Measurements from ENCODE around the gene SHANK3. TPM values are rescaled to one million over a fixed set of nuclear protein-coding genes. Genes with fewer than 3 reads are reported as not detected.
A peak's percentile ranks its signal among the peaks of the same experiment; 100 is the strongest.

Gene SHANK3
- total and polyA plus RNA-seq, 2 donors (not counting 1 experiment from before 2014, with no cell fraction given), result not detected

DNA sequence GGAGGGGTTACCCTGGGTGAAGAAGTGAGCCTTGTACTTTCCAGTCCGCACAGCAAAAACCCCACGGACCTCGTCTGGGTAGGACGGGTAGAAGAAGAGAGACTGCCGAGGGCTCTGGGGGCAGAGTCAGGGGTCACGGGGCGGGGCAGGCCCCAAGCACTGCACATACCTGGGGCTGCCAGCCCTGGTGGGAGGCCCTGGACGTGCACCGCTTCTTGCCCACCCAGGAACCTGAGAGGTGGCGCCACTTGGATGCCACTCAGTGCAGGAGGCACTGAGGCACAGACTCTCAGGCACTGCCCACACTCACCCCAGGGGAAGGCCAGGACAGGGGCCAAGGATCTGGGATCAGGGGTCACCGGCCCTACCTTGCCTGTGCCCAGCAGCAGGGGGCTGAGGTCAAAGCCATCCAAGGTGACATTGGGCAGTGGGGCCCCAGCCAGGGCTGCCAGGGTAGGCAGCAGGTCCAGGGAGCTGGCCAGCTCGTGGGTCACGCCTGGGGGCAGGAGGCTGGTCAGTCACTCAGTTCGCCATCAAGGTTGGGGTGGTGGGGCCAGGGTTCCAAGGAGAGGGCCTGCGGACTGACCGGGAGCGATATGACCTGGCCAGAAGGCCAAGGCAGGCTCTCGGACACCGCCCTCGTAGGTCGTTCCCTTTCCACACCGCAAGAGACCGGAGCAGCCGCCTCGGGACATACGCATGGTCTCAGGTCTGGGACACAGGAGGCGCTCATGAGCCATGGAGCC, 46.9 kb upstream of the SHANK3 start:
- WGBS (ENCODE audit: insufficient coverage), result 94% methylated on average over 27 of the region's 27 CpGs
- no peaks in the 10 kb centered on the region for H3K36me3 ChIP-seq (replicated peaks in 1 of 2; ENCODE audit: control extremely low read depth in 1 of 2, control insufficient read depth in 1 of 2, extremely low read depth in 1 of 2, insufficient read depth in 2 of 2, low read length in 1 of 2)
- Mint-ChIP-seq H3K4me3 (no peak overlapping the region), H3K27ac (no peak overlapping the region), H3K27me3 (no peaks in the 10 kb centered on the region), H3K9me3 (ENCODE audit: insufficient read depth) (no peaks in the 10 kb centered on the region), H3K4me1 (peaks cover 37% of the 10 kb centered on the region)
- no peak overlapping the region for H3K4me3 ChIP-seq (ENCODE audit: control extremely low read depth in 1 of 5, extremely low read depth in 1 of 5, insufficient read depth in 1 of 5, low read depth in 2 of 5, low read length in 4 of 5)
- TF ChIP-seq EZH2 (IDR thresholded peaks at IDR 0.05; ENCODE audit: borderline replicate concordance, insufficient read depth, low read depth, low read length, poor library complexity, severe bottlenecking), result no peak
- TF ChIP-seq, protein P1, sequence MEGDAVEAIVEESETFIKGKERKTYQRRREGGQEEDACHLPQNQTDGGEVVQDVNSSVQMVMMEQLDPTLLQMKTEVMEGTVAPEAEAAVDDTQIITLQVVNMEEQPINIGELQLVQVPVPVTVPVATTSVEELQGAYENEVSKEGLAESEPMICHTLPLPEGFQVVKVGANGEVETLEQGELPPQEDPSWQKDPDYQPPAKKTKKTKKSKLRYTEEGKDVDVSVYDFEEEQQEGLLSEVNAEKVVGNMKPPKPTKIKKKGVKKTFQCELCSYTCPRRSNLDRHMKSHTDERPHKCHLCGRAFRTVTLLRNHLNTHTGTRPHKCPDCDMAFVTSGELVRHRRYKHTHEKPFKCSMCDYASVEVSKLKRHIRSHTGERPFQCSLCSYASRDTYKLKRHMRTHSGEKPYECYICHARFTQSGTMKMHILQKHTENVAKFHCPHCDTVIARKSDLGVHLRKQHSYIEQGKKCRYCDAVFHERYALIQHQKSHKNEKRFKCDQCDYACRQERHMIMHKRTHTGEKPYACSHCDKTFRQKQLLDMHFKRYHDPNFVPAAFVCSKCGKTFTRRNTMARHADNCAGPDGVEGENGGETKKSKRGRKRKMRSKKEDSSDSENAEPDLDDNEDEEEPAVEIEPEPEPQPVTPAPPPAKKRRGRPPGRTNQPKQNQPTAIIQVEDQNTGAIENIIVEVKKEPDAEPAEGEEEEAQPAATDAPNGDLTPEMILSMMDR (IDR thresholded peaks at IDR 0.05), result no peak
- POLR2A ChIA-PET, result no interaction called here
- H2AFZ ChIP-seq (ENCODE audit: insufficient read depth, low read depth, low read length, poor library complexity, severe bottlenecking), result no peak overlapping the region
- H3K27me3 ChIP-seq (replicated peaks in 1 of 4; ENCODE audit: control extremely low read depth in 1 of 4, control insufficient read depth in 3 of 4, insufficient read depth in 4 of 4, low read length in 3 of 4), result no peaks in the 10 kb centered on the region
- no peaks in the 10 kb centered on the region for H4K20me1 ChIP-seq (ENCODE audit: control insufficient read depth, insufficient read depth, low read length, poor library complexity, severe bottlenecking)
- intact Hi-C loops (cut with micrococcal nuclease), result no loop called here
- no peak for ATAC-seq (ENCODE audit: low read depth)
- no peak for DNase-seq
- no peaks in the 10 kb centered on the region for H3K9me3 ChIP-seq (ENCODE audit: control extremely low read depth in 1 of 3, control insufficient read depth in 2 of 3, insufficient read depth in 1 of 3, low read length in 2 of 3)
- peaks cover 7% of the 10 kb centered on the region for H3K79me2 ChIP-seq (ENCODE audit: control insufficient read depth, insufficient read depth, low read length)
- no peak overlapping the region for H3K27ac ChIP-seq (ENCODE audit: low read length in 2 of 2)
- no peak overlapping the region for H3K4me2 ChIP-seq (replicated peaks; ENCODE audit: low read depth, low read length, poor library complexity, severe bottlenecking)
- peaks cover 30 to 47% of the 10 kb centered on the region in 2 donors for H3K4me1 ChIP-seq (ENCODE audit: control insufficient read depth in 2 of 2, insufficient read depth in 2 of 2, low read length in 2 of 2)
- no peak overlapping the region for H3K9ac ChIP-seq (ENCODE audit: low read length)
- CTCF ChIA-PET, result no interaction called here

DNA sequence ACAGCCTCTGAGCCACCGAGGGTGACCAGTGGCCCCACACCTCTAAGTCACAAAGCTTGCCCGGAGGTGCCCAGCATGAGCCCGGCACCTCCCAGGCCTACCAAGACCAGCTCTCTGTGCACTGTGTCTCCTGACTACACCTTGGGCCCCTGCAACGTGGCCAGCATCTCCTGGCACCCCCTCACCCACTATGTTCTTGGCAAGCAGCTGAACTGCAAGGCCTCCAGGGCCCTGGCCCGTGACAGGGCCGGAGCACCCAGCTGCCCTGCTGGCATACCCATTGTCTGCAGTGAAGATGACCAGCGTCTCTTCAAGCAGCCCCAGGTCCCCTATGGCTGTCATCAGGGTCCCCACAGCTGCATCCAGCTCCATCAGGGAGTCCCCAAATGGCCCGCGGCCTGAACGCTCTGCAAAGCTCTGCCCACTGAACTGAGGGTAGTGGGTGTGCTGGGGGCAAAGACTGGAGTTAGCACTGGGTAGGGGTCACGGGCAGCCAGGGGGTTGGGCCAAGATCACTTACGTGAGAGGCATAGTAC, 46.2 kb upstream of the SHANK3 start:
- intact Hi-C loops (cut with micrococcal nuclease), result no loop called here

More for the DNA sequence above, 46.2 kb upstream of the SHANK3 start:
- Mint-ChIP-seq H3K27ac (peak overlapping the region; percentile 46), H3K4me1 (peaks cover 30% of the 10 kb centered on the region), H3K4me3 (peak overlapping the region; percentile 78), H3K27me3 (no peaks in the 10 kb centered on the region), H3K9me3 (ENCODE audit: insufficient read depth) (no peaks in the 10 kb centered on the region)
- peak overlapping the region in 1 of 2 donors; percentile 19 for H3K27ac ChIP-seq (ENCODE audit: low read length in 2 of 2)
- H3K27me3 ChIP-seq (replicated peaks in 1 of 4; ENCODE audit: control extremely low read depth in 1 of 4, control insufficient read depth in 3 of 4, insufficient read depth in 4 of 4, low read length in 3 of 4), result no peaks in the 10 kb centered on the region
- no peak overlapping the region for H2AFZ ChIP-seq (ENCODE audit: insufficient read depth, low read depth, low read length, poor library complexity, severe bottlenecking)
- DNase-seq, result no peak
- no peak overlapping the region for H3K4me3 ChIP-seq (ENCODE audit: control extremely low read depth in 1 of 5, extremely low read depth in 1 of 5, insufficient read depth in 1 of 5, low read depth in 2 of 5, low read length in 4 of 5)
- H3K9ac ChIP-seq (ENCODE audit: low read length), result no peak overlapping the region
- ChIA-PET CTCF (interaction anchor here (2.2 kb wide), 1 partner anchor 15 kb away, joined by 11 read pairs; no protein-coding TSS in a partner anchor), POLR2A (no interaction called here)
- no peak for ATAC-seq (ENCODE audit: low read depth)
- H3K4me1 ChIP-seq (ENCODE audit: control insufficient read depth in 2 of 2, insufficient read depth in 2 of 2, low read length in 2 of 2), result peaks cover 24 to 40% of the 10 kb centered on the region in 2 donors
- H3K79me2 ChIP-seq (ENCODE audit: control insufficient read depth, insufficient read depth, low read length), result peaks cover 8% of the 10 kb centered on the region
- H3K4me2 ChIP-seq (replicated peaks; ENCODE audit: low read depth, low read length, poor library complexity, severe bottlenecking), result peak overlapping the region; percentile 97
- WGBS (ENCODE audit: insufficient coverage), result 96% methylated on average over 12 of the region's 12 CpGs
- no peaks in the 10 kb centered on the region for H3K9me3 ChIP-seq (ENCODE audit: control extremely low read depth in 1 of 3, control insufficient read depth in 2 of 3, insufficient read depth in 1 of 3, low read length in 2 of 3)
- TF ChIP-seq EZH2 (IDR thresholded peaks at IDR 0.05; ENCODE audit: borderline replicate concordance, insufficient read depth, low read depth, low read length, poor library complexity, severe bottlenecking), result no peak
- TF ChIP-seq, protein P1 (IDR thresholded peaks at IDR 0.05), result no peak
- no peaks in the 10 kb centered on the region for H3K36me3 ChIP-seq (replicated peaks in 1 of 2; ENCODE audit: control extremely low read depth in 1 of 2, control insufficient read depth in 1 of 2, extremely low read depth in 1 of 2, insufficient read depth in 2 of 2, low read length in 1 of 2)
- no peaks in the 10 kb centered on the region for H4K20me1 ChIP-seq (ENCODE audit: control insufficient read depth, insufficient read depth, low read length, poor library complexity, severe bottlenecking)
